ENCODE measurements around the gene EFNB3. TPM values are rescaled to one million over a fixed set of nuclear protein-coding genes. Genes with fewer than 3 reads are reported as not detected.

Gene EFNB3
- total and polyA plus RNA-seq, 7 donors = 0.28 to 1.0 (median 0.54) TPM; not detected in 2

- no peaks in the 10 kb centered on the region for H3K9me3 ChIP-seq
- intact Hi-C loops (cut with DNase I) = no loop called here
- no peak overlapping the region for H3K27ac ChIP-seq
- no peaks in the 10 kb centered on the region for H3K4me1 ChIP-seq
- WGBS, 2 donors = 97 to 98% methylated on average over 4 of the region's 4 CpGs
- H3K36me3 ChIP-seq = peaks cover 0 to 38% (median 11%) of the 10 kb centered on the region in 4 donors
- H3K4me3 ChIP-seq = no peak overlapping the region
- peaks cover 0 to 19% (median 12%) of the 10 kb centered on the region in 3 donors for H3K27me3 ChIP-seq
- TF ChIP-seq POLR2AphosphoS5 (IDR thresholded peaks at IDR 0.05) = no peak
- no peak for TF ChIP-seq CTCF (IDR thresholded peaks at IDR 0.05)
- TF ChIP-seq POLR2A (IDR thresholded peaks at IDR 0.05) = no peak
- no peak for TF ChIP-seq EP300 (IDR thresholded peaks at IDR 0.05)
- DNase-seq = no peak
Observed at GRCh38 chr17:7697828-7698588, 7.0 kb upstream of the EFNB3 start.

- intact Hi-C loops (cut with DNase I) = no loop called here
- H3K9me3 ChIP-seq = no peaks in the 10 kb centered on the region
- no peak for TF ChIP-seq EP300 (IDR thresholded peaks at IDR 0.05)
- TF ChIP-seq CTCF (IDR thresholded peaks at IDR 0.05) = no peak
- peaks cover 0 to 19% (median 15%) of the 10 kb centered on the region in 4 donors for H3K4me1 ChIP-seq
- no peak for DNase-seq
- no peak overlapping the region for H3K27ac ChIP-seq
- peaks cover 20 to 44% (median 31%) of the 10 kb centered on the region in 3 donors for H3K27me3 ChIP-seq
- 96 to 97% methylated on average over 7 of the region's 7 CpGs for WGBS, 2 donors
- peaks cover 0 to 27% (median 11%) of the 10 kb centered on the region in 4 donors for H3K36me3 ChIP-seq
- H3K4me3 ChIP-seq = no peak overlapping the region
Observed at GRCh38 chr17:7700510-7700909, 4.5 kb upstream of the EFNB3 start.

- DNase-seq = no peak
- Histone ChIP-seq H3K4me3 (no peak overlapping the region), H3K27ac (no peak overlapping the region), H3K9me3 (no peaks in the 10 kb centered on the region), H3K4me1 (peaks cover 0 to 24% (median 17%) of the 10 kb centered on the region in 4 donors), H3K27me3 (peaks cover 27 to 56% (median 43%) of the 10 kb centered on the region in 3 donors), H3K36me3 (peaks cover 0 to 25% (median 11%) of the 10 kb centered on the region in 4 donors)
- TF ChIP-seq EP300 (IDR thresholded peaks at IDR 0.05) (no peak), POLR2AphosphoS5 (IDR thresholded peaks at IDR 0.05) (no peak), POLR2A (IDR thresholded peaks at IDR 0.05) (no peak), CTCF (IDR thresholded peaks at IDR 0.05) (no peak)
- intact Hi-C loops (cut with DNase I) = no loop called here
- 95 to 96% methylated on average over 14 of the region's 14 CpGs for WGBS, 2 donors
Observed at GRCh38 chr17:7701681-7702080, 3.3 kb upstream of the EFNB3 start.

- H3K27me3 ChIP-seq = peaks cover 27 to 67% (median 52%) of the 10 kb centered on the region in 3 donors
- H3K4me1 ChIP-seq = peaks cover 0 to 24% (median 17%) of the 10 kb centered on the region in 4 donors
- no peaks in the 10 kb centered on the region for H3K9me3 ChIP-seq
- intact Hi-C loops (cut with DNase I) = no loop called here
- no peak for DNase-seq
- H3K36me3 ChIP-seq = peaks cover 0 to 25% (median 11%) of the 10 kb centered on the region in 4 donors
- no peak overlapping the region for H3K4me3 ChIP-seq
- H3K27ac ChIP-seq = no peak overlapping the region
- TF ChIP-seq EP300 (IDR thresholded peaks at IDR 0.05) (no peak), CTCF (IDR thresholded peaks at IDR 0.05) (no peak), POLR2A (IDR thresholded peaks at IDR 0.05) (no peak), POLR2AphosphoS5 (IDR thresholded peaks at IDR 0.05) (no peak)
- WGBS, 2 donors = 92 to 96% methylated on average over 13 of the region's 13 CpGs
Observed at GRCh38 chr17:7702776-7703175, 2.2 kb upstream of the EFNB3 start.

All from sigmoid colon (tissue), 7 donors.